Inferior parietal cortex (tissue), 1 donor: ENCODE results near the gene DAPK1.
"Not testable (repeated sequence)": the region's sequence is repeated elsewhere in the genome, so short reads cannot be mapped to it uniquely, and the experiment has no call there.

Experiments used
- DNase-seq: peaks from one replicate; pipeline ENCODE4 v3.0.0-alpha.2; 2016; ENCODE audit errors: extremely low spot score

The DAPK1 gene

GRCh38 chr9:87739546-87739945 is 241.9 kb downstream of the DAPK1 start:
- no peak for DNase-seq

- DNase-seq, result no peak
Observed at GRCh38 chr9:87740209-87740608, 242.5 kb downstream of the DAPK1 start.

GRCh38 chr9:87741326-87741725 is 243.7 kb downstream of the DAPK1 start:
- no peak for DNase-seq

DNA sequence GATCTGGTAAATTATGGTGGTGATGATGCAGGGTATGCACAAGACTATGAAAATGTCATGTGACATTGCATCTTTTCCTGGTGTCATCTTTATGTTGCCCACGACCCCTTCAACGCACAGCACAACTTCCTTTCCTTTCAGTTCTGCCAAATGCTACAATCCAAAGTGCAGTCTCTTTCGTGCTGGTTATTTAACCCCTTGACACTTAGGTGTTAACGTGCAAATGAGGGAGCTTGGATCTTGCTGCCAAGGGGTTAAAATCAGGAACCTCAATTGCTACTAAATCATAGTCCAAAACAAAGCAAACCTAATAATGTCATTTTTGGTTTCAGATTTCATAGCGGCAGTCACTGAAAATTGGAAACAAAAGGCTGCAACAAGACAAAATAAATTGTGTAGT is 244.2 kb downstream of the DAPK1 start:
- no peak for DNase-seq

GRCh38 chr9:87742813-87743428 is 245.3 kb downstream of the DAPK1 start:
- no peak for DNase-seq

DNA sequence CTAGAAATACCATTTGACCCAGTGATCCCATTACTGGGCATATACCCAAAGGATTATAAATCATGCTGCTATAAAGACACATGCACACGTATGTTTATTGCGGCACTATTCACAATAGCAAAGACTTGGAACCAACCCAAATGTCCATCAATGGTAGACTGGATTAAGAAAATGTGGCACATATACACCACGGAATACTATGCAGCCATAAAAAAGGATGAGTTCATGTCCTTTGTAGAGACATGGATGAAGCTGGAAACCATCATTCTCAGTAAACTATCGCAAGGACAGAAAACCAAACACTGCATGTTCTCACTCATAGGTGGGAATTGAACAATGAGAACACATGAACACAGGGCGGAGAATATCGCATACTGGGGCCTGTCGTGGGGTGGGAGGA is 246.6 kb downstream of the DAPK1 start:
- not testable (repeated sequence) for DNase-seq

DNA sequence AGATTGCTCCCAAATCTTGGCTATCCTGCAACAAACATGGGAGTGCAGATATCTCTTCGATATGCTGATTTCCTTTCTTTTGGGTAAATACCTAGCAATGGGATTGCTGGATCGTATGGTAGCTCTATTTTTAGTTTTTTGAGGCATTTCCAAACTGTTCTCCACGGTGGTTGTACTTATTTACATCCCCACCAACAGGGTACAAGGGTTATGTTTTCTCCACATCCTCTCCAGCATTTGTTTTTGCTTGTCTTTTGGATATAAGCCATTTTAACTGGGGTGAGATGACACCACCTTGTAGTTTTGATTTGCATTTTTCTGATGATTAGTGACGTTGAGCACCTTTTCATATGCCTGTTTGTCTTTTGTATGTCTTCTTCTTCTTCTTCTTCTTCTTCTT is 248.5 kb downstream of the DAPK1 start:
- no peak for DNase-seq

DNA sequence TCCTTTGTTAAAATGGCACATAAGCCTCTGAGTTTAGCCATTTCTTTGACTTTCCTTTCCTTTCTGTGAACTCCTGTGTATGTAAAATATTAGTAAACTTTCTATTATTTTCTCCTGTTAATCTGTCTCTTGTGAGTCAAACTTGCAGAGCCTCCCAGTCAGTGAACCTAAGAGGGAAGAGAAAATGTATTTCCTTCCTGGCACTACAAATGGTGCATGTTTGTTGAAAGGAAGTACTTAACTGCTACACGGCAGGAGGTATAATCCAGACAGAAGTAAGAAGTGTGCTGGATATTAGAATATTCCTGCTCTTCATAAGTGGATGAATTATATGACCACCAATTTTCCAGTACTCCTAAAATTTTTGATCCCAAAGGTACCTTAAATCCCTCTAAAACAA is 251.2 kb downstream of the DAPK1 start:
- DNase-seq, result no peak

DNA sequence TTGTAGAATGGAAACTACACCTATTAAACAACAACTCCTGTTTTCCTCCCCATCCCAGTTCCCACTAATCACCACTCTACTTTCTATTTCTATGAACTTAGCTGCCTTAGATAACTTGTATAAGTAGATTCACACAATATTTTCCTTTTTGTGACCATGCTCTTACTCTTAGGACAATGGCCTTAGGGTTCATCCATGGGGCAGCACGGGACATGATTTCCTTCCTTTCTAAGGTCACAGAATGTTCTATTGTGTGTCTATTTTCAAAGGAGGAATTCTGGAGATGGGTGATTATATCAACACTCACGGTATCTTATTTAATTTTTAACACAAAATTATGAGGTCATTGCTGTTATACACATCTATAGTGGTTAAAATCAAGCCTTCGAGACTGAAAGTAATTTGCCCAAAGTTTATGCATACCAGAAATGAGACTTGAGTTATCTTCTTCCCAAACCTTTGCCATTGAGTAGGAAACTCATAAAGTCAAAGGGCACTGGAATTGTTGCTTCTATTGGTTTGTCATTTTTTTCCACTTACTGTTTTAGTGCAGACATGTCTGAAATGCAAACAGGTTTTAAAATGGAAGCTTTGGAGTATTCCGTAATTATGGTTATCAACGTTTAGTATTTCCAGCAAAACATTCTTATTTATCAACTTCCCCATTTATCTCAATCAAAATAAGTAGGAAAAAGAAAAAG is 251.8 kb downstream of the DAPK1 start:
- no peak for DNase-seq

DNA sequence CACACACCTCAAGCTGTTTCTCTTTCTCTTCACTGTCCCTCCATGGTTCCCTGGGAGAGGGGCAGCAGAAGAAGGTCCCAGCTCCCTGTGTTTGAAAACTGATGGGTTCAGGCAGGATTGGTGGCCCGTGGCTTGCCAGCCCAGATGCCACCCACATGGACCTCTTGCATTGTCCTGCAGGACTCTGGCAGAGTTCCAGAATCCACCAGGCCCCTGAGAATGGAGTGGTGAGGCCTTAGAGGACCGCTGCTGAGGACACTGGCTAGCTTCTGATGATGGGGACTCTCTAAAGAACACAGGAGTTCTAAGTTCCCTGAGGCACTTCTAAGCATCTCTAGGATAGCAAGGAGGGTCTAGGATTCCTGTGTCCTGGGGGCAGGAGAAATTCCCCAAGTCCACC is 253.1 kb downstream of the DAPK1 start:
- no peak for DNase-seq

DNA sequence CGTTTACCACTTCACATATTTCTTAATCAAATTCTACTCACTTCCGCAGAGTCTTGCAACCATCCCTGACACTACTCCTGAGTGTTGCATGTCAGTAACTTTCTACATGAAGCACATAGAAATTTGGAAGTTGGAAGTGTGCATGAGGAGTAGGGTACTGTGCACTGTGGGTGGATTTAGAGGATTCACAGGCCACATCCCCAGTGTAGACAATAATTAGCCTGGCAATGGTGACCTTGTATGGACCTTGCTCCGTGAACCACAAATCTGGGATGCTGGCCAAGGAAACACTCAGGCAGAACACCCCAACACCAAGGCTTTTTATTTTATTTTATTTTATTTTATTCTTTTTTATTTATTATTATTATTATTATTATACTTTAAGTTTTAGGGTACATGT is 253.8 kb downstream of the DAPK1 start:
- no peak for DNase-seq

- DNase-seq, result no peak
Observed at GRCh38 chr9:87751868-87752267, 254.2 kb downstream of the DAPK1 start.

DNA sequence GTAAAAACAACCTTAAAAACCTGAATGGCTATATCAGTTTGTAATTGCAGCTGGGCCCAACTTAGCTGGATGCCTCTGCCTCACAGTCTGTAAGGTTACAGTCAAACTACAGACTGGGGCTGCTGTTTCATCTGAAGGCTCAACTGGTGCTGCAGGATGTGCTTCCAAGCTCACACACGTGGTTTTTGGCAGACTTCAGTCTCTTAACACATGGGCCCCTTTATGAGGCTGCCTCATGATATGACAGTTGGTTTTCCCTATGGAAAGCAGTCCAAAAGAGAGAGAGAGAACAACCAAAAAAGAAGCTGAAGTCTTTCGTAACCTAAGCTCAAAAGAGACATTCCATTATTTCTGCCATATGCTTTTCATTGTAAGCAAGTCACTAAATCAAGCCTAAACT is 255.6 kb downstream of the DAPK1 start:
- DNase-seq, result no peak
